ENCODE measurements around the gene SCAANT1. TPM values are rescaled to one million over a fixed set of nuclear protein-coding genes. Genes with fewer than 3 reads are reported as not detected.

Gene SCAANT1
- total and polyA plus RNA-seq, 4 donors = not detected

GRCh38 chr3:63951492-63952247 lies 39.5 kb upstream of the SCAANT1 start:
- DNase-seq (no peak), ATAC-seq (ENCODE audit: low FRiP score) (no peak)
- H3K27me3 ChIP-seq (ENCODE audit: control insufficient read depth in 1 of 2, insufficient read depth in 2 of 2, low read length in 1 of 2) = no peaks in the 10 kb centered on the region
- H3K9me3 ChIP-seq (ENCODE audit: control insufficient read depth, low read length) = no peaks in the 10 kb centered on the region
- 54 to 56% methylated on average over 1 of the region's 1 CpG for WGBS, 2 donors
- H3K36me3 ChIP-seq (ENCODE audit: control insufficient read depth in 1 of 2, insufficient read depth in 2 of 2, low read length in 1 of 2) = peaks cover 0 to 2% of the 10 kb centered on the region in 2 donors
- intact Hi-C loops (cut with DNase I) = no loop called here
- no peak overlapping the region for H3K4me3 ChIP-seq (ENCODE audit: low read length in 2 of 2)
- H3K27ac ChIP-seq (ENCODE audit: low read depth in 1 of 2, low read length in 2 of 2) = no peak overlapping the region
- H3K4me1 ChIP-seq (ENCODE audit: control insufficient read depth in 1 of 2, insufficient read depth in 2 of 2, low read length in 2 of 2) = peaks cover 0 to 6% of the 10 kb centered on the region in 2 donors

GRCh38 chr3:63950698-63951097 lies 38.5 kb upstream of the SCAANT1 start:
- Histone ChIP-seq H3K27ac (ENCODE audit: low read depth in 1 of 2, low read length in 2 of 2) (no peak overlapping the region), H3K27me3 (ENCODE audit: control insufficient read depth in 1 of 2, insufficient read depth in 2 of 2, low read length in 1 of 2) (no peaks in the 10 kb centered on the region), H3K9me3 (ENCODE audit: control insufficient read depth, low read length) (no peaks in the 10 kb centered on the region), H3K4me3 (ENCODE audit: low read length in 2 of 2) (no peak overlapping the region), H3K4me1 (ENCODE audit: control insufficient read depth in 1 of 2, insufficient read depth in 2 of 2, low read length in 2 of 2) (peaks cover 1 to 6% of the 10 kb centered on the region in 2 donors), H3K36me3 (ENCODE audit: control insufficient read depth in 1 of 2, insufficient read depth in 2 of 2, low read length in 1 of 2) (peaks cover 0 to 2% of the 10 kb centered on the region in 2 donors)
- no peak for ATAC-seq (ENCODE audit: low FRiP score)
- whole genome bisulfite sequencing, 2 donors = 49 to 51% methylated on average over 1 of the region's 1 CpG
- no peak for DNase-seq
- intact Hi-C loops (cut with DNase I) = no loop called here

DNA sequence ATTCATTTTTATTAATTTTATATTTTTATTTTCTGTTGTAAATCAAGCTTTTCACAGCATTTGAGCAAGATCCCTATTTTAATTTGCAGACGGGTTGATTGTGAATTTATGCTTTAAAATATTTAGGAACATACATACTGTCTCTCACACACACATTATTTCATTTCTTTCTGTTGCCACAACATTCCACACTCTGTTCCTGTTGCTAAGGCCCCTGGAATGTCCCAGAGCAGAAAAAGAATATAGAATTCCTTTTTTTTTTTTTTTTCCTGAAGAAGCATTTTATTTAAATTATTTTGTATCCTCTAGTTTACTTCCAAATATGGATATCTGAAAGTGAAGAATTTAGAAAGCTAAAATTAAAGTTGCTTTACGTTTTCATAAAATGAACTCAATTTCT lies 36.8 kb upstream of the SCAANT1 start:
- H3K4me1 ChIP-seq (ENCODE audit: control insufficient read depth in 1 of 2, insufficient read depth in 2 of 2, low read length in 2 of 2) = peaks cover 4 to 6% of the 10 kb centered on the region in 2 donors
- no peak for ATAC-seq (ENCODE audit: low FRiP score)
- H3K36me3 ChIP-seq (ENCODE audit: control insufficient read depth in 1 of 2, insufficient read depth in 2 of 2, low read length in 1 of 2) = no peaks in the 10 kb centered on the region
- no peaks in the 10 kb centered on the region for H3K9me3 ChIP-seq (ENCODE audit: control insufficient read depth, low read length)
- H3K27me3 ChIP-seq (ENCODE audit: control insufficient read depth in 1 of 2, insufficient read depth in 2 of 2, low read length in 1 of 2) = no peaks in the 10 kb centered on the region
- no peak overlapping the region for H3K4me3 ChIP-seq (ENCODE audit: low read length in 2 of 2)
- intact Hi-C loops (cut with DNase I) = no loop called here
- H3K27ac ChIP-seq (ENCODE audit: low read depth in 1 of 2, low read length in 2 of 2) = no peak overlapping the region
- WGBS, 2 donors = 30 to 40% methylated on average over 2 of the region's 2 CpGs
- DNase-seq = no peak

- Histone ChIP-seq H3K4me3 (ENCODE audit: low read length in 2 of 2) (no peak overlapping the region), H3K4me1 (ENCODE audit: control insufficient read depth in 1 of 2, insufficient read depth in 2 of 2, low read length in 2 of 2) (peaks cover 4 to 6% of the 10 kb centered on the region in 2 donors), H3K36me3 (ENCODE audit: control insufficient read depth in 1 of 2, insufficient read depth in 2 of 2, low read length in 1 of 2) (no peaks in the 10 kb centered on the region), H3K9me3 (ENCODE audit: control insufficient read depth, low read length) (no peaks in the 10 kb centered on the region), H3K27me3 (ENCODE audit: control insufficient read depth in 1 of 2, insufficient read depth in 2 of 2, low read length in 1 of 2) (no peaks in the 10 kb centered on the region), H3K27ac (ENCODE audit: low read depth in 1 of 2, low read length in 2 of 2) (no peak overlapping the region)
- 74% methylated on average over 2 of the region's 2 CpGs for WGBS, 2 donors
- ATAC-seq (ENCODE audit: low FRiP score) (no peak), DNase-seq (no peak)
- intact Hi-C loops (cut with DNase I) = no loop called here
Measured at GRCh38 chr3:63947594-63947993, 35.4 kb upstream of the SCAANT1 start.

DNA sequence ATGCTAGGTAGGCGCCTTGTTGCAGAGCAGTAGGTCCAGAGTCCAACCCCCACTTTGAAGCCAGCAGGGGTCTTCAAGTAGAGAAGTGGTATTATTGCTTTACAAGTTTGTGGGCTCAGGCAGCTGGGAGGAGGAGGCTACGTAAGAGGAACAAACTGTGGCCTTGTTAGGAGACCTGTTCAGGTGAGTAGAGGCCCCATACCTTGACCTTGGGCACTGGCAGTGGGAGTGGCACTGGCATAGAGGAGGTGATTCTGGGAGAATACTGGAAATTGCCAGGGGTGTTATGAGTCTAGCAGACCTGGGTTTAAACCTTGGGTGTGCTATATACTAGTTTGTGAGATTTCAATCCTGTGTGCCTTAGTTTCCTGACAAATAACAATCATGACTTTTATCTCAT lies 34.6 kb upstream of the SCAANT1 start:
- Histone ChIP-seq H3K36me3 (ENCODE audit: control insufficient read depth in 1 of 2, insufficient read depth in 2 of 2, low read length in 1 of 2) (no peaks in the 10 kb centered on the region), H3K27me3 (ENCODE audit: control insufficient read depth in 1 of 2, insufficient read depth in 2 of 2, low read length in 1 of 2) (no peaks in the 10 kb centered on the region), H3K4me3 (ENCODE audit: low read length in 2 of 2) (no peak overlapping the region), H3K27ac (ENCODE audit: low read depth in 1 of 2, low read length in 2 of 2) (no peak overlapping the region), H3K9me3 (ENCODE audit: control insufficient read depth, low read length) (no peaks in the 10 kb centered on the region), H3K4me1 (ENCODE audit: control insufficient read depth in 1 of 2, insufficient read depth in 2 of 2, low read length in 2 of 2) (peaks cover 4 to 6% of the 10 kb centered on the region in 2 donors)
- DNase-seq (no peak), ATAC-seq (ENCODE audit: low FRiP score) (no peak)
- 98 to 100% methylated on average over 2 of the region's 2 CpGs for WGBS, 2 donors
- intact Hi-C loops (cut with DNase I) = no loop called here

DNA sequence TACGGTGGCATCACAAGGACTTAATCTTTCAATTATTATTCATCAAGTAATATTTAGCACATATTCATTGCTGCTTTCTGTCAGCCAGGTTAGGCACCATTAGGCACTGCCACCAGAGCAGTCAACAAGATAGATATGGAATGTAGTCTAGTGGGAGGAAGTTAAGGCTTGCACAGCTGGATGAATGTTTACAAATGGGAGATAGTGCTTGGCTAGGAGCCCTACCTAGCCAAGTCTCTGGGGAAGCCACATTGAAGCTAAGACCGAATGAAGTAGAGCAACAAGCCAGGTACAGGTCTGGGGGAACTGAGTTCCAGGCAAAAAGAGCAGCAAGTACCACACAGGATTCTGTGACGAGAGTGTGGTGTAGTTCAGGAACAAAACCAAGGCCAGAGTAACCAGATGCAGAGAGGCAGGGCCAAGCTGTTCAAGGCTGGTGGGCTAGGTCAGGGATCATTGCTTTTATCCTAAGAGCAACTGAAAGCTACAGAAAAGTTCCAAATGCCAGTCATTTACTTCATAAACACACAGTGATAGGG lies 33.4 kb upstream of the SCAANT1 start:
- H3K36me3 ChIP-seq (ENCODE audit: control insufficient read depth in 1 of 2, insufficient read depth in 2 of 2, low read length in 1 of 2) = no peaks in the 10 kb centered on the region
- no peak overlapping the region for H3K4me3 ChIP-seq (ENCODE audit: low read length in 2 of 2)
- WGBS, 2 donors = 43 to 53% methylated on average over 3 of the region's 3 CpGs
- H3K27ac ChIP-seq (ENCODE audit: low read depth in 1 of 2, low read length in 2 of 2) = no peak overlapping the region
- peaks cover 4 to 6% of the 10 kb centered on the region in 2 donors for H3K4me1 ChIP-seq (ENCODE audit: control insufficient read depth in 1 of 2, insufficient read depth in 2 of 2, low read length in 2 of 2)
- intact Hi-C loops (cut with DNase I) = no loop called here
- ATAC-seq (ENCODE audit: low FRiP score) = no peak
- no peaks in the 10 kb centered on the region for H3K27me3 ChIP-seq (ENCODE audit: control insufficient read depth in 1 of 2, insufficient read depth in 2 of 2, low read length in 1 of 2)
- H3K9me3 ChIP-seq (ENCODE audit: control insufficient read depth, low read length) = no peaks in the 10 kb centered on the region
- DNase-seq = no peak

- Histone ChIP-seq H3K27ac (ENCODE audit: low read depth in 1 of 2, low read length in 2 of 2) (no peak overlapping the region), H3K4me1 (ENCODE audit: control insufficient read depth in 1 of 2, insufficient read depth in 2 of 2, low read length in 2 of 2) (peaks cover 4 to 6% of the 10 kb centered on the region in 2 donors), H3K4me3 (ENCODE audit: low read length in 2 of 2) (no peak overlapping the region), H3K27me3 (ENCODE audit: control insufficient read depth in 1 of 2, insufficient read depth in 2 of 2, low read length in 1 of 2) (no peaks in the 10 kb centered on the region), H3K36me3 (ENCODE audit: control insufficient read depth in 1 of 2, insufficient read depth in 2 of 2, low read length in 1 of 2) (no peaks in the 10 kb centered on the region), H3K9me3 (ENCODE audit: control insufficient read depth, low read length) (no peaks in the 10 kb centered on the region)
- DNase-seq (no peak), ATAC-seq (ENCODE audit: low FRiP score) (no peak)
- intact Hi-C loops (cut with DNase I) = no loop called here
Measured at GRCh38 chr3:63943678-63944077, 31.5 kb upstream of the SCAANT1 start.

- ATAC-seq (ENCODE audit: low FRiP score) (no peak), DNase-seq (no peak)
- no peak overlapping the region for H3K27ac ChIP-seq (ENCODE audit: low read depth in 1 of 2, low read length in 2 of 2)
- H3K4me3 ChIP-seq (ENCODE audit: low read length in 2 of 2) = no peak overlapping the region
- no peaks in the 10 kb centered on the region for H3K9me3 ChIP-seq (ENCODE audit: control insufficient read depth, low read length)
- intact Hi-C loops (cut with DNase I) = no loop called here
- peaks cover 0 to 4% of the 10 kb centered on the region in 2 donors for H3K4me1 ChIP-seq (ENCODE audit: control insufficient read depth in 1 of 2, insufficient read depth in 2 of 2, low read length in 2 of 2)
- no peaks in the 10 kb centered on the region for H3K27me3 ChIP-seq (ENCODE audit: control insufficient read depth in 1 of 2, insufficient read depth in 2 of 2, low read length in 1 of 2)
- no peaks in the 10 kb centered on the region for H3K36me3 ChIP-seq (ENCODE audit: control insufficient read depth in 1 of 2, insufficient read depth in 2 of 2, low read length in 1 of 2)
Measured at GRCh38 chr3:63942528-63942927, 30.3 kb upstream of the SCAANT1 start.

- H3K27ac ChIP-seq (ENCODE audit: low read depth in 1 of 2, low read length in 2 of 2) = no peak overlapping the region
- no peak overlapping the region for H3K4me3 ChIP-seq (ENCODE audit: low read length in 2 of 2)
- no peaks in the 10 kb centered on the region for H3K36me3 ChIP-seq (ENCODE audit: control insufficient read depth in 1 of 2, insufficient read depth in 2 of 2, low read length in 1 of 2)
- H3K4me1 ChIP-seq (ENCODE audit: control insufficient read depth in 1 of 2, insufficient read depth in 2 of 2, low read length in 2 of 2) = no peaks in the 10 kb centered on the region
- WGBS, 2 donors = 66 to 70% methylated on average over 4 of the region's 4 CpGs
- H3K9me3 ChIP-seq (ENCODE audit: control insufficient read depth, low read length) = no peaks in the 10 kb centered on the region
- DNase-seq (no peak), ATAC-seq (ENCODE audit: low FRiP score) (no peak)
- intact Hi-C loops (cut with DNase I) = no loop called here
- no peaks in the 10 kb centered on the region for H3K27me3 ChIP-seq (ENCODE audit: control insufficient read depth in 1 of 2, insufficient read depth in 2 of 2, low read length in 1 of 2)
Measured at GRCh38 chr3:63940389-63940757, 28.2 kb upstream of the SCAANT1 start.
